GM18861 (cell line): ENCODE measurements around the gene PROSER3.
"Not testable (repeated sequence)": the region's sequence is repeated elsewhere in the genome, so short reads cannot be mapped to it uniquely, and the experiment has no call there.

Source experiments
- ATAC-seq: cut with Tn5 transposase; IDR thresholded peaks from one replicate; pipeline ENCODE4 v1.9.1; 2021; ENCODE audit not compliant: unreplicated experiment

PROSER3 gene

DNA sequence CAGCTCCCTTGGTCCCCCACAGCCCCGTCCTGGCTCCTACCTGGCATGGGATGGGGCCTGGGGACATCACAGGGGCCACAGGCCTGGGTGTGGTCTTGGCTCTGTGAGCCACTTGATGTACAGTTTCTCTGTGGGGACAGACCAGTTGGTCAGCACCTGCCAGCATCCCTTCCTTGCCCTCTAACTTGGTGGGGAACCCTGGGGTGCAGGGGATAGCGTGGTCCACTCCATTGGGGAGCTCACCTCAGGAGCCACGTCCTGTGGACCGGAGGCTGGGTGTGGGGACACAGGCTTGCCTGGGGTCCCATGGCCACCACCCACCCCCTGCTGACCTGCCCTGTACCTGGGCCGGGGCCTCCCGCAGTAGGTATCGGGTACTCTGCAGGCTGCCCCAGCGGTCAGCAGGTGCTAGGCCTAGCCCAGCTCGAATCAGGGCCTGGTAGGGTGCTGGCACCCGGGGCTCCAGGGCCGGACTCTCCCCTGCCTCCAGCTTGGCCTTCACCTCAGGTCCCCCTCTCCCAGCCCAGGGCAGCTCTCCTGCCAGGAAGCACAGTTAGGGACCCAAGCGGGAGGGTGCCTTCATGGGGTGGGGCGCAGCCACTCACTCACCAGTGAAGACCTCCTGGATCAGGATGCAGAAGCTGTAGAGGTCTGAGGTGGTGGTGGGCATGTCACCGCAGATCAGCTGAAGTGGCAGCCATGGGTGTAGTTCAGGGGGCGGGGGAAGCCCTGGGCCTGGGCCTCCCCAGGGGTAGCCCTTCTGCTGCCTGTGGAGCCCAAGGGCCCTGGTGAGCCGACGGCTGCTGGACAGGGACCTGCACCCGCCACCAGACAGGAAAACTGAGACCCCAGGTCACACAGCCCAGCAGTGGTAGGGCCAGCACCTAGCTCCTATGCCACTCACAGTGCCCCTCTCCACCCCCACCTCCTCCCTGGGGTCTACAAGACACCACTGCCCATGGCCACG lies 32.3 kb downstream of the PROSER3 start:
- ATAC-seq, result no peak

DNA sequence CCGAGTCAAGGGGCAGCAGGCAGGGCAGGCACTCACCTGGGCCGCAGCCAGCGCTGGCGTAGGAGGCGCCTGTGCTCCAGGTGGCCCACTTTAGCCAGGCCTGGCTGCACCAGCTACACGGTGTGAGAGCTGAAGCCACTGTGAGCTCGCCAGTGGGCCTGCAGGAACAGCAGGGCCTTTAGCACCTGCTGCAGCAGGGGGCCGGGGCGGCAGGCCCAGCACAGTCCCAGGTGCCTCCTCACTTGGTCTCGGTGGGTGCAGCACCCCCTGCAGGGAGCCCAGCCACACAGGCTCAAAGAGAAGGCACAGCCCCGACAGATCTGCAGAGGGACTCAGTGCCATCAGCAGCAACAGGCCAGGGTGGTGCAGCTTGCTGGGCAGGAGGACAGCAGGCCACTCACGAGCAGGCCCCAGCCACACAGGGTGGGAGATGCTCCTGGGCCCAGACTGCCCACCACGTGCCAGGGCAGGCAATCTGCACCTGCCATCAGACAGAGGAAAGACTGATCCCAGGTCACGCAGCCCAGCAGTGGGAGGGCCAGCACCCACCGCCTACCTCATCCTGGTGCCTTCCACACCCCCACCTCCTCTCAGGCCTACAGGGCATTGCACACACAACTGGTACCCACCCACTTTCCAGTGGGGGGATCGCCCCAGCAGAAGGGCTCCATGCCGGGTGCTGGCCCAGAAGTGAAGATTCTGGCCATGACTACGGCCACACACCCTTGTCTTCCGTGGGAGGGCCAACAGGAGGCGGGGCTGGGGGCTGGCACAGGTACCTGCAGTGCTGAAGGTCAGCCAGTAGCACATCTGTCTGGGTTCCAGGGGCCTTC lies 33.2 kb downstream of the PROSER3 start:
- ATAC-seq, result no peak

DNA sequence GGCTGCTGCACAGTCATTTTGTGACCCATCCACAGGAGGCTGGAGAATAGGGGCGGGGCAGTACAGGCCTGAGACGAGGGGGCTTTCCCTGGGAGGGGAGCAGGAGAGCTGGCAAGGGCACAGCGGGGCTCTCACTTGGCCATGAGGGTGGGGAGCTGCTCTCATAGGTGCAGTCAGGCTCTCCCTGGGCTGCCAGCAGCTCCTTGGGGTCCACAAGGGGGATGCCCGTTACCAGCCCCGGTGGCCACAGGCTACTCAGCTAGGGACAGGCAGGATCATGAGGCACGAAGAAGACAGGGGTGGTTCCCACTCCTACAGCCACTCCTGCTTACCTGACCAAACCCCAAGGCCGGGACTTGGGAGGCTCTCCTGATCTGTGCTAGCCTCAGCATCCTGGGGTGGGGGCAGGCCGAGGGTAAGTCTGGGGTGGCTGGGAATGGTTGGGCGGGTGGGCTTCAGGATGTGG lies 33.9 kb downstream of the PROSER3 start:
- ATAC-seq, result no peak

DNA sequence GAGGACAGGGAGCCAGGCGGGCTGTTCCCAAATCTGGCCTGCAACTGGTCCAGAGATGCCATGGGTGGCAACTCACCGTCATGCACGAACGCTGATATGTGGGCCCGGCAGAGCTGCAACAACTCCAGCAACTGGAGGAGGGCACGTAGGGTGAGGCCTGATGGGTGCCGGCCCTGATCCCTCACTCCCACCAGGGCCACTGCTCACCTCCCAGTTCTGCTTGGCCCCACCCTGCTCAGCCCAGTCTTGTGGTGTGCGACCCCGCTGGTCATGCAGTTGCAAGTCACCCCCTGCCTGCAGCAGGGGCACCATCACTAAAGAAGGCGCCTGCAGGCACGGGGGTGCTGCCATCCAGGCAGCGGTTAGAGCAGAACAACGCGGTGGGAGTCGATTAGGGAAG lies 34.3 kb downstream of the PROSER3 start:
- no peak for ATAC-seq

DNA sequence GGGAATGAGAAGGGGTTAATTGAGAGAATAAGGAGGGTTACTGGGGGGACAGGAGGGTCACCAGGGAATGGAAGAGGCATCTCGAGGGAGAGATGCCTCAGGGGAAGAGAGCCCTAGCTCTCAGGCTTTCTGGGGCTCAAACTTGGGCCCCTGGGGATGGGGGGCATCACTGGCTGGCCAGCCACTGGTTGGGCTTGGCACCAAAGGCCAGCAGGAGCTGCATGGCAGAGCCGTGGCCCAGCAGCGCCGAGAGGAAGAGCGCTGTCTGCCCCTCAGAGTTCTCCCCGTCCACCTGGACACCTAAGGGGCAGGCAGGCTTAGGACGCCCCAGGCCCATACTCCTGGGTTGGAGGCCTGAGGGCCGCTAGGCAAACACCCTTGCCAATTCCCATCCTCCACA lies 34.9 kb downstream of the PROSER3 start:
- no peak for ATAC-seq

DNA sequence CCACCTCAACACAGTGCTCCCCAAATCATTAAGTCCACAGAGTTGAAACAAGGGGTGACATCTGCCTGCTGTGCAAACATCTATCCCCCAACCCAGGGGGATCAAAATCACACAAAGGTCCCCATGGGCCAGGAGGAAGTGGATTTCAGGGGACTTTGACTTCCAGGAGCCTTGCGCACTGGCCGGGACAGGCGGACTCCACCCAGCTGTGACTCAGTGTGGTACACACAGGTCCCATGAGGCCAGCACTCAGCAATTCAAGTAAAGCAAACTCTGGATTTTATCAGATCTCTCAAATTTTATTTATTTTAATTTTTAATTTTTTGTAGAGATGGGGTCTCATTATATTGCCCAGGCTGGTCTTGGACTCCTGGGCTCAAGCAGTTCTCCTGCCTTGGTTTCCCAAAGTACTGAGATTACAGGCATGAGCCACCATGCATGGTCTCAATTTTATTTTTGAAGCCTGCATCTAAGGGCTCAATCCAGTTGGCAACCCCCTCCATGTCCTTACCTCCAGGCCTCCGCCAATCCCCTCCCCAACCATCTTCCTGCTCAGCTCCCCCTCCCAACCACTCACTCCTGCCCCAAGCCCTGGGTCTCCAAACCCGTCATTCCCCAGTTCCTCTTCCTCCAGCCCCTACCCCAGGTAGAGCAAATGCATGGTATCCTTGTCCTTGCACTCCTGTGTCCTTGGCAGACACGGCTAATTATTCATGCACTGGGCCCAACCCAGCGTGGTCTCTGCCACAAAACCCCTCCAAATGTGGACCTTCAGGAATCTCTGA lies 35.6 kb downstream of the PROSER3 start:
- no peak for ATAC-seq

DNA sequence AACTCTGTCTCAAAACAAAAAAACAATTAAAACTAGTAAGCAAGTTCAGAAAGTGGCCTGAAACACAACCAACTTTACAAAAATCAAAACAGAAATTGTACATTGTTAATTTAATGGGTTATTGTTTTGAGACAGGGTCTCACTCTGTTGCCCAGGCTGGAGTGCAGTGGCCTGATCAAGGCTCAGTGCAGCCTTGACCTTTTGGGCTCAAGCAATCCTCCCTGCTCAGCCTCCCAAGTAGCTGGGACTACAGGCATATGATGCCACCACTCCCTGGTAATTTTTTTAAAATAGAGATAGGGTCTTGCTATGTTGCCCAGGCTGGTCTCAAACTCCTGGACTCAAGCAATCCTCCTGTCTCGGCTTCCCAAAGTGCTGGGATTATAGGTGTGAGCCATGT lies 37.6 kb downstream of the PROSER3 start:
- not testable (repeated sequence) for ATAC-seq

DNA sequence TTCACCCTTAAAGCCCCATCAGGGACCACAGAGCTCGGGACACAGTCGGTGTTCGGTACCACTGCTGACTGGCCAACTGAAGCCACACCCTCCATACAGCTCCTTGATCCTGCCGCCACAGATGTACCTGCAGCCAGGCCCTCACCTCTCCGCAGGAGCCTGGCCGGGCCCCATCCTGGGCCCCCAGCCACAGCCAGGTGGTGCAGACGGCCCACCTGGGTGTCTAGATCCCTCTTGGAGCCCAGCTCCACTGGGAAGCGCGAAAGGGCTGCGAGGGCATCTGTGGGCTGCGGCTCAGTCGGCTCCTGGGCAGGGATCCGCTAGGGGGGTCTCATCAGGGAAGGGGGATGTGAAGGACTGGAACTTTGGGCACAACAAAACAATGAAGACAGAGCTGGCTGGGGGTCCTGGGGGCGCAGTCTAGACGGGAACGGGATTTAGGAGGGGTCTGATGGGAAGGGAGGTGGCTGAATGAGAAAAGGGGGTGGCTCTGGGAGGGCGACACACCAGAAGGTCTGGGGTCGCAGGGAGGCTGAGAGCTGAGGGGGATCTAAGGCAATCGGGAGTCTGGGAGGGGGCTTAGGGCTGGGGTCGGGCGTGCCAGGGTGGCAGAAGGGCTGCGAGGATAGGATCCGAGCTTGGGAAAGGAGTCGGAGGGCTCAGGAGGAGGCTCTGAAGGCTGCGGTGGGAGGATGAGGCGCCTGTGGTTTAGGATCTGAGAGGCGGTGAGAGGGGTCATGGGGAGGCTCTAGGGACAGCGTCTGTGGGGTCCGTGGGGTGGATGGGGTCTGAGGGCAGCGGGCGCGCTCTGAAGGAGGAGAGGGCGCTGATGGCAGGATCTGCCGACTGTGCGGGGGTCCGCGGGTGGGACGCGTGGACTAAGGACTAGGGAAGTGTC lies 38.9 kb downstream of the PROSER3 start:
- no peak for ATAC-seq

DNA sequence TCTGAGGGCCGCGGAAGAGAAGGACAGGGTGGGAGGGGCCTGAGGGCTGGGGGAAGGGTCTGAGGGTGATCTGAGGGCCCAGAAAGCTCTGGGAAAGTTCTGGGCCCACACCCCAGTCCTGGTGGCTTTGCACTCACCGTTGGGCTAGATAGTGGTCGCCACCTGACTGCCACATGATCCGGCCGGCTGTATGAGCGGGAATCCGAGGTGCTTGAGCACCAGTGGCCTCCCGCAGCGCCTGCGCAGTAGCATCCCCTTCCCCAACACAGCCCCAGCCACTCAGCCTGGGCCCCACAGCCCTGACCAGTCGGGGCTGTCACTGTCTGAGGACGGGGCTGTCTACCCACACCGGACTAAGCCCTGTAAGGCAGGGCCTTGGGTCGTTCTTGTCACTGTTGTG lies 39.7 kb downstream of the PROSER3 start:
- ATAC-seq, result no peak

DNA sequence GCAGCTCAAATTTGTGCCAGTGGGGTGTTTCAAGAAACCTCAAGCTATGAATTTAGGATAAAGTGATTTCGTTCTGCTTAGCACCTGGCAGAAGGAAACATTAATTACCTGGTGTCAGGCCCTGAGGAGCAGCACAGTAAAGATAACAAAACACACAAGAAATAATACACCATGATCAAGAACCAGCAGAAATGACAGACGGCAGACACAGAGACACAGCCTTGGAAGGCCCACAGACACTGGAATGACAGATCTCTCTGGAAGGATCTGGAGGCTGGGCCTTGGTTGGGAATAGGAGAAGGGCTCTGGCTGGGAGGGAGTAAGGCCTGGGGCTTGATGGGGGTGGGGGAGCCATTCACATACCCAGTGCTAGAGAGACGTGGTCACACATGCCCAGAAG lies 43.9 kb downstream of the PROSER3 start:
- no peak for ATAC-seq

DNA sequence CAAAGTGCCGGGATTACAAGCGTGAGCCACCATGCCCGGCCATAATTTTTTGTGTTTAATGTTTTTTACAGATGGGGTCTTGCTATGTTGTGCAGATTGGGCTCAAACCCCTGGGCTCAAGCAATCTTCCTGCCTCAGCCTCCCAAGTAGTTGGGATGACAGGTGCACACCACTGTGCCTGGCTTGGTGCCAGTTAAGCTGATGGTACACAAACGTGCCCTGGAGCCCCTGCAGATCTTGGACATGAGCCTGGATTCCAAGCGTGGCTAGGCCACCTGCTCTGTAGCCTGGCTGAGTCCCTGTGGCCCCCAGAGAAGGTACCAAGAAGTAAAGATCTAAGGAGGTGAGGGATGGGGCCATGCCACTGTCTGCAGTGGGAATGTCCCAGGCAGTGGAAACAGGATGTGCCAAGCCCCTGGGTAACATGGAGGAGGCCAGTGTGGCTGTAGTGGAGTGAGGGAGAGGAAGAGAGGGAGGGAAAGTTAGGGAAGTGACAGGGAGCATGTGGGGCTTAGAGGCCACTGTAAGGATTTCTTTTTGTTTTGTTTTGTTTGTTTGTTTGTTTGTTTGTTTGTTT lies 47.6 kb downstream of the PROSER3 start:
- ATAC-seq, result no peak

DNA sequence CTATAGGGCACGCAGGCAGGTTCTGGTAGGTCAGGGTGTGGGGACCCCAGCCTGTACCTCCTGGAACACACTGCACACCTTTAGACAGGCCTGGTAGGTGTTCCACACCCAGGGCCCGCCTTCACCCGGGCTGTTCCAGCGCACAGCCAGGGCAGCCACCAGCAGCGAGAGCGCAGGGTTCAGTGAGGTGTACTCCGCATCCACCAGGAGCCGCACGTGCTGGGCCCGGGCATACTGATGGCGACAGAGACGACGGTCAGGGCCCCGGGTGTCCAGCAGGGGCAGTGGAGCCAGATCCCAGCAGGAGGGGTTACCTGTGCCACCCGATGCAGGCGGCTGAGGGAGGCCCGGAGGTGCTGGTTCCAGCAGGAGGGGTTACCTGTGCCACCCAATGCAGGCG lies 48.6 kb downstream of the PROSER3 start:
- no peak for ATAC-seq

DNA sequence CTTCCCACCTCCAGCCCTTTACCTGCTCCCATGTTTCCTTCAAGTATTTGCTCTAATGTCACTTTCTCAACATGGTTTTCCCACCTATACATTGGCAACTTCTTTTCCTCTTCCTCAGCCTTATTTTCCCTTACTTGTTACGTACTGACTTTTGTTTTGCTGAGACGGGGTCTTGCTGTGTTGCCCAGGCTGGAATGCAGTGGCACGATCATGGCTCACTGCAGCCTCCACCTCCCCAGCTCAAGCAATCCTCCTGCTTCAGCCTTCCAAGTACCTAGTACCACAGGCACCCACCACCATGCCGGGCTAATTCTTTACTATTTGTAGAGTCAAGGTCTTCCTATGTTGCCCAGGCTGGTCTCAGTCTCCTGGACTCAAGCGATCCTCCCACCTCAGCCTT lies 49.7 kb downstream of the PROSER3 start:
- ATAC-seq, result no peak

DNA sequence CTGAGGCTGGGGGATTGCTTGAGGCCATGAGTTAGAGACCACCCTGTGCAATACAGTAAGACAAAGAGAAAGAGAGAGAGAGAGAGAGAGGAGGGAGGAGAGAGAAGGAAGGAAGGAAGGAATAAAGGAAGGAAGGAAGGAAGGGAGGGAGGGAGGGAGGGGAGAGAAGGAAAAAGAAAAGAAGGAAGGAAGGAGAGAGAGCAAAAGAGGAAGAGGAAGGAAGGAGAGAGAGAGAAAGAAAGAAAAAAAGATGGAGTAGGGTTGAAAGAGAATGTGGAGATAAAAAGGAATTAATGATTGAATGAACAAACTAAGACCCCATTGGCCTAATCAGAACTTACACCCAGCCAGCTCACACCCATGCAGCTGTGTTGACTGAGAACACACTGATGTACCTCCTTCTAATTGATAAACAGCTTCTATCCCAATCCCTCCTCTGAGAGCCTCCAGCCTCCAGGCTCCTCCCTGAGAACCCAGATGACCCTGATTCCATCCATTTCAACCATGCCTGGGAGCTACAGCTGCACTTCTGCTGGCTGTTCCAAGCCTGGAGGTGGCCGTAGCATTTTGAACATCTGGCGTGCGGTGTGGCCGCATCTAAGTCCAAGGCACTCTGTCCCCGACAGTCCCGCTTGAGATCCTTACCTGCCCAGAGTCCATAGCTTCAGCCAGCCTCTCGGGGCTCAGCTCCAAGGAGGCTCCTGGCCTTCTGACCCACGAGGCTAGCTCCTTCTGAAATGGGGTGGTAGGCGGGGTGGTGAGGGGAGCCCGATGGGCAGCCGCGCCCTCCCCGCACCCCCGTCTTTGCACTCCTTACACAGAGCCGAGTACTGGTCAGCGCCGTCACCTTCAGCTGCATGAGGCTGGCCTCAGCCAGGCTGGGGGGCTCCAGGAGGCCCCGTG lies 53.6 kb downstream of the PROSER3 start:
- ATAC-seq, result no peak

DNA sequence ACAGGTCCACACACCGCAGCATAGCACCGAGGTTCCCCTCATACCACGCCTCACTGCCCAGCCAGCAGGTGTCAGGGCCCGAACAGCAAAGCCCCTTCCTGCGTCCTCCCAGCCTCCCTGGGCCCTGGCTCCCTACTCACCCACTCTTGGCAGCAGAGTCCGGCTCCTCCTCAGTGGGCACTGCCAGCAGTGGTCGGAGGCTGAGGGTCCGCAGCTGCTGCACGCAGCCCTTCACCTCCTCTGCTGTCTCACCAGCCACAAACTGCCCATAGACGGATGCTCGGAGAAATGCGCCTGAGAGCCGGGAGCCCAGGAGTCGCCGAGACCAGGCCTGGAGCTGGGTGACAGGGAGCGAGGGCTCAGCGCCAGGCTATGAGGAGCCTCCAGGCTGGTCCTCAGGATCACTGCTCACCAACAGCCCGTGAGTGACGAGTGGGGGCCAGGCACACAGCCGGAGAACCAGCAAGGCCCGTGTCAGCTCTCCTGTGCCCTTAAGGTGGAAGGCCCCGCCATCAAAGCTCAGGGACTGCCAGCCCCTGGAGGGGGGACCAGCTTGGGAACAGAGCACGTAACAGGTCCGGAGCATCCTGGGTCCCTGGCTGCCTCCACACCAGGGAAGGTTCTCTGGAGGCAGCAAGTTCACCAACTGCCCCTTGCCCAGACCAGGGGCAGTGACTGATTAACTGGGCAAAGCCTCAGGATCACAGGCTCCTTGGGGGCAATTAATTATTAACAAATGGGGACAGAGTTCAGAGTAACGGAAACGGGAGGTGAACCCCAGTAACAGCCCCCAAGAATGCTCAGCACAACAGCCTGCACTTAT lies 54.5 kb downstream of the PROSER3 start, which contains the start of gene PRODH2:
Gene PRODH2 (minus strand): TSS at position 626 of the 823 bp plus-strand sequence. CDS start 40 bp downstream, at position 586.
- no peak for ATAC-seq

DNA sequence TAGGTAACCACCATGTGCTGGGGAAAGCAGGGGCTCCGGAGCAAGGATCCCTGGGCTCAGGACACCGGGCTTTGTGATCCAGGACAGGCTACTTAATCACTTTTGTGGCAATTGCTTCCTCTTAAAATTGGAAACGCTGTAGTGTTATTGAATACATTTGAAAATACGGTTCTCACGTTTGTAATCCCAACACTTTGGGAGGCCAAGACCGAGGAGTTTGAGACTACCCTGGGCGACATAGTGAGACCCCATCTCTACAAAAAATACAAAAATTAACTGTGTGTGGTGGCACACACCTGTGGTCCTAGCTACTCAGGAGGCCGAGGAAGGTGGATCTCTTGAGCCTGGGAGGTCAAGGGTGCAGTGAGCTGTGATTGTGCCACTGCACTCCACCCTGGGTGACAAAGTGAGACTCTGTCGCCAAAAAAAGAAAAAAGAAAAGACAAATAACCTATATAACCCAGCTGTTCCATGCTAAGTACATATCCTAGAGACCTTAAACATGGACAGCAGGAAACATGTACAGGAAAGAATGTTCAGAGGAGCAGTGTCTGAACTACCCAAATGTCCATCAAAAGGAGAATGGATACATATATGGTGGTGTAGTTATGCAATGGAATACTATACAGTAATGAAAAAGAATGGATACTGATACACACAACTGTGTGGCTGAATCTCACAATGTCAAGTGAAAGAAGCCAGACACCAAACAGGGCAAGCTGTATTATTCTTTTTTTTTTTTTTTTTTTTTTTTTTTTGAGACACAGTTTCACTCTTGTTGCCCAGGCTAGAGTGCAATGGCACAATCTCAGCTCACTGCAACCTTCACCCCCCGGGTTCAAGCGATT lies 55.3 kb downstream of the PROSER3 start:
- ATAC-seq, result no peak

DNA sequence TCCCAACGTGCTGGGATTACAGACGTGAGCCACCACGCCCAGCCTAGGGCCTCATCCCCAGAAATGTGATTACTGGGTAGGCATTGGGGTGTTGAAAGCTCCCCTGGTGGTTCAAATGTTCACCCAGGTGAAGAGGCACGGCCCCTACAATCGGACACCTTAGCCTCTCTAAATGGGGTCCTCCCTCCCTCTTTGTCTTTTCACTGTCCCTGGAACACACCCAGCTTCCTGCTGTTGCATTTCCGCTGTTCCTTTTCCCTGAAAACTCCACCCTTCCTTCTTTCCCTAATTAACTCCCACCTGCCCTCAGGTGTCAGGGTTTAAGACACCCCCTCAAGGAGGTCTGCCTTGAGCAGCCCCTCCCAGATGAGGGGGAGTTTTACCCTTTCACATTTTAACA lies 58.3 kb downstream of the PROSER3 start:
- no peak for ATAC-seq
